GM21526 (cell line): ENCODE data around the gene TTYH3.

Source experiments
- ATAC-seq: cut with Tn5 transposase; IDR thresholded peaks from one replicate; pipeline ENCODE4 v1.9.1; 2021; ENCODE audit warnings: moderate library complexity; ENCODE audit not compliant: unreplicated experiment, low FRiP score

The TTYH3 gene

DNA sequence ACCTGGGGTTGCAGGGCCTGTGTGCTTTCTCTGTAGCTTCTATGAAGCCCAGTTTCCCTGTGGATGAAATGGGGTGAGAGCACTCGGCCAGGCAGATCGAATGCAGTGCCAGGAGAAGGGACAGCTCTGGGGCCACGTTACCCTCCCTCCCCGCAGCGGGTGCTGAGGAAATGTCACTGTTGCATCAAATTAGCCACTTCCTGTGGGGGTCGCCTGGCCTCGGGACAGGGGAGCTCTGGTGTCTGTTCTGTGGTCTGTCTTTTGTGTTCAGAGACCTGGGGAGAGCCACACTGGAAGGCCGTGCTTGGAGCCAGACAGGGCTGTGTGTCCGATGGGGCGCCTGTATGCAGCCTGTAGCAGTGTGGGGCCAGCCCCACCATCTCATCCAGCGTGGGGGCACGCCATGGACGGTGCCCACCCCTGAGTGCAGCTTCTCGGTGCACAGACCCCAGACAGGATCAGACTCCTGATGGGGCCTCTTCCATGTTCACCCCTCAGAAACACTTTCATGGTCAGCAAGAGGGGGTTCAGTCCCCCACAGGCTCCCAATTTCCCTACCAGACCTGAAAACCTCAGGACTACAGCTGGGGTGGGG is 13.6 kb downstream of the TTYH3 start:
- ATAC-seq: no peak

- ATAC-seq: no peak
These were observed 14.5 kb downstream of the TTYH3 start for GRCh38 chr7:2646336-2646679.

DNA sequence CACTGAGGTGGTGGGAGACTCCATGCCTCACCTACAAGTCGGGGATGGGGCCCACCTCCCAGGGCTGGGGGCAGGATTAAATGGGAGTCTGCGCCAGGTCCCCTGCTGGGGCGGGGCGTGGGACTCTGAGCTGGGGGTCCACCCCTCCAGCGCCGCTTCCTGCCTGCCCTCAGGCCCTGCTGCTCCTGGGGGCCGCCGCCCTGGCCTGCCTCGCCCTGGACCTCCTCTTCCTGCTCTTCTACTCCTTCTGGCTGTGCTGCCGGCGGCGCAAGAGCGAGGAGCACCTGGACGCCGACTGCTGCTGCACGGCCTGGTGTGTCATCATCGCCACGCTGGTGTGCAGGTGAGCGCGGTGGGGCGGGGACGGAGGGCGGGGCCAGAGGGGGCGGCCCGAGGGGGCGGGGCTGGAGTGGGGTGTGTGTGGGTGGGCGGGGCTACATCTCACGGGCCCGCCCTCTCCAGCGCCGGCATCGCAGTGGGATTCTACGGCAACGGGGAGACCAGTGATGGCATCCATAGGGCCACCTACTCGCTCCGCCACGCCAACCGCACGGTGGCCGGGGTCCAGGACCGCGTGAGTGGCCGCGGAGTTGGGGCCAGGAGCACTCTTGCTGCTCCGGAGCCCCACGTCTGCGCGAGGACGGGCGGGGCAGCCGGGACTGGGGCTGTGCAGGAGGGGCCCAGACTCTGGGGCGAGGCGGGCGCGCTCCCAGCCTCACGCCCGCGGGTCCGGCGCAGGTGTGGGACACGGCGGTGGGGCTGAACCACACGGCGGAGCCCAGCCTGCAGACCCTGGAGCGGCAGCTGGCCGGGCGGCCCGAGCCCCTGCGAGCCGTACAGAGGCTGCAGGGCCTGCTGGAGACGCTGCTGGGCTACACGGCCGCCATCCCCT is 15.1 kb downstream of the TTYH3 start:
- ATAC-seq: no peak

- no peak for ATAC-seq
These were observed 15.9 kb downstream of the TTYH3 start for GRCh38 chr7:2647594-2648172.

DNA sequence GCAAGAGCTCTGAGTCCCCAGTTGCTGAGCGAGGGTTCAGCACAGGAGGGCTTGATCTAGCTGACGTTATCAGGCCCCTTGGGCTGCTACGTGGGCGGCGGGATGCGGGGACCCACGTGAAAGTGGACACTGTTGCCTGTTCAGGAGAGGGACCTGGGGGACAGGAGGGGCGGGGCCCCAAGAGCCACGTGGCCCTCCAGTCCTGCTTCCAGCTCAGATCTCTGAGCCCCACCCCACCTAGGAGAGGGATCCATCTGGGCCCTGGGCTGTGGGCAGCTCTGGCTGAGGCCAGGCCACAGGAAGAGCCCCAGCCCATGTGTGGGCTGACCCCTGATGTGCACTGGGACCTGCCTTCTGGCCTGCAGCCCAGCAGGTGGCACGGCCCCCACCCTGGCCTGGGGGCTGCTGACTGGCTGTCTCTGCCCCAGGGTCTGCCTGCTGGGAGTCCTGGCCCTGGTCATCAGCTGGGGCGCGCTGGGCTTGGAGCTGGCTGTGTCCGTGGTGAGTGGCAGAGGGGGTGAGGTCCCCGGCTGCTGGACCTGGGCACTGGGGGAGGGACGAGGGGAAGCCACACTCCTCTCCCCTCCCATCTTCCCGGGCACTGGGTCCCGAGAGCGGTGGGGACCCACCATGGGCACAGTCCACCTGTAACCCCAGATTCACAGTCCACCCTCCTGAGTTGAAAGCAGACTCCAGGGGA is 17.5 kb downstream of the TTYH3 start:
- ATAC-seq: no peak

- no peak for ATAC-seq
These were observed 18.2 kb downstream of the TTYH3 start for GRCh38 chr7:2649991-2650390.

DNA sequence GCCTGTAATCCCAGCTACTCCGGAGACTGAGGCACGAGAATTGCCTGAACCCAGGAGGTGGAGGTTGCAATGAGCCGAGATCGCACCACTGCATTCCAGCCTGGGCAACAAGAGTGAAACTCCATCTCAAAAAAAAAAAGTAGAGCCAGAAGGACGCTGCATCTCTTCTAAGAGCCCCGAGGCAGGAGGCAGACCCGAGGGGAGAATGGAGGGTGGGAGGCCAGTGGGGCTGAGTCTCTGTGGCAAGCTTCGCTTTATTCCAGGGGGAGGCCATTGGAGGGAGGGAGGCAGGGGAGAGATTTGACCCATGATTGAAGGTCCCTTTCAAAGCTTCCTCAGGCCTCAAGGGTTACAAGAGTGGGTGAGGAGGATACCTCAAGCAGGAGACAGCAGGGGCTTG is 18.7 kb downstream of the TTYH3 start:
- ATAC-seq: no peak

DNA sequence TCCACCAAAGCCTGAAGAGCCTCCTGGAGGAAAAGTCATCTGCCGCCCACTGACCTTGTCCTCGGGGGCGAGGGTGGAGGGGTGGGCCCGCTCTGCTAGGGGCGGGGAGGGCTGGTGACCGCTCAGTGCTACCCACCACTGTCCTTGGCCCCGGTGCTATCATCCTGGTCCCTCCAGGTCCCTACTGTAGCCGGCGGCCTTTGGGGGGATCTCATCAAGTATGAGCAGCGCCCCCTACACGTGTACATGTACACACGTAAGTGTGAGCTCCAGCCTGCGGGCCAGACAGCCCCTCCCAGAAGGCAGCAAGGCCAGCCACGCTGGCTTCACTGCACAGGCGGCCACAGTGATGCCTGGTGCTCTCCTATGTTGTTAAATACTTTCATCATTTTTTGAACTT is 19.6 kb downstream of the TTYH3 start:
- no peak for ATAC-seq

DNA sequence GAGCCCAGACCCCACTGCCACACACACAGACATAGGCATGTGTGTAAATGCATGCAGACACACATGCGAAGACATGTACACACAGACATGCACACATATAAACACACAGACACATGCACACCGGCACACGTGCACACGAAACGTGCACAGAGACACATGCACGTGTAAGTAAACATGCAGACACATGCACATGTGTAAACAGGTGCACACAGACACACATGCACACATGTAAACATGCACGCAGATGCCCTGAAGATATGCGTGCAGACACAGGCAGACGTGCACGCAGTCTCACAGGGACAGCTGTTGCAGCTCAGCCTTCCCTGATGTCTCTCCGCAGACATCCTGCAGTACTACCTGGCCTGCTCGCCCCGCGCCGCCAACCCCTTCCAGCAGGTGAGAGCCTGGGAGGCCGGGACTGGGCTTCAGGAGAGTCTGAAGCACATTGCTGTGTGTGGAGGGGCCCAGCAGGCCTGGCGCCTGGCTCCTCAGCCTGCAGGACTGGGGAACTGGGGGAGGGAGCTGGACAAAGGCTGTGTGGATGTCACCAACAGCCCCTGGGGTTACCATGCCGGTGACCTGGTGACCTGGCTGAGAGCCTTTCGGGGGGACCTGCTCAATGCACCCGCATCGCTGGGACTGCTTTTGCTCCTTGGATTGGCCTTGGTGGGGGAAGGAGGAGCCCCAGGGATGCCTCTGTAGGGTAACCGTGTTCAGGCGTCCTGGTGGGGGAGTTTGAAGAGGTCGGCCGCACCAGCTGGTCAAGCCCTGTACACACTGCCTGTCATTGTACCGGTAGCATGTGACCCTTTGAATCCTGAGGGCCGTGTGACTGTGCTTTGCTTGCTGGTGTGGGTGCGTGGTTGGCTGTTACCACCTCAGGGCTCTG is 20.3 kb downstream of the TTYH3 start:
- ATAC-seq: no peak

DNA sequence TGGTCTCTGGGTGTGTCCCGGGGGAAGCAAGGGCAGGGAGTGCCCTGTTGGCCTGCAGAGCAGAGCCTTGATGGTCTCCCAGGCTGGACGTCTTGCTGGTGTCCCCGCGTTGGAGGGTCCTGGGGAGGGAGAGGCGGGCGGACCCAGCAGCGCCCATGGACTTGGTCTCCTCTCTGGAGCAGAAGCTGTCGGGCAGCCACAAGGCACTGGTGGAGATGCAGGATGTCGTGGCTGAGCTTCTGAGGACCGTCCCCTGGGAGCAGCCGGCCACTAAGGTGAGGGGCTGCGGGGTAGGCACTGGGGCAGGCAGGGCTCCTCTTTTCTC is 20.9 kb downstream of the TTYH3 start:
- ATAC-seq: no peak

DNA sequence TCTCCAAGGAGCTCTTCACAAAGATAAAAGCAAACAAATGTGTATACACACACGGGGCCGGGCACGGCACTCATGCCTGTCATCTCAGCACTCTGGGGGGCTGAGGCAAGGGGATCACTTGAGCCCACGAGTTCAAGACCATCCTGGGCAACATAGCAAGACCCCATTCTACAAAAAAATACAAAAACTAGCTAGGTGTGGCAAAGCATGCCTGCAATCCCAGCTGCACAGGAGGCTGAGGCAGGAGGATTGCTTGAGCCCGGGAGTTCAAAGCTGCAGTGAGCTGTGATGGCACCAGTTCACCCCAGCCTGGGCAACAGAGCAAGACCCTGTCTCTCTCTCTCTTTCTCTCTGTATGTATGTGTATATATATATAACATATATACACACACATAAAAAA is 22.3 kb downstream of the TTYH3 start:
- ATAC-seq: no peak

DNA sequence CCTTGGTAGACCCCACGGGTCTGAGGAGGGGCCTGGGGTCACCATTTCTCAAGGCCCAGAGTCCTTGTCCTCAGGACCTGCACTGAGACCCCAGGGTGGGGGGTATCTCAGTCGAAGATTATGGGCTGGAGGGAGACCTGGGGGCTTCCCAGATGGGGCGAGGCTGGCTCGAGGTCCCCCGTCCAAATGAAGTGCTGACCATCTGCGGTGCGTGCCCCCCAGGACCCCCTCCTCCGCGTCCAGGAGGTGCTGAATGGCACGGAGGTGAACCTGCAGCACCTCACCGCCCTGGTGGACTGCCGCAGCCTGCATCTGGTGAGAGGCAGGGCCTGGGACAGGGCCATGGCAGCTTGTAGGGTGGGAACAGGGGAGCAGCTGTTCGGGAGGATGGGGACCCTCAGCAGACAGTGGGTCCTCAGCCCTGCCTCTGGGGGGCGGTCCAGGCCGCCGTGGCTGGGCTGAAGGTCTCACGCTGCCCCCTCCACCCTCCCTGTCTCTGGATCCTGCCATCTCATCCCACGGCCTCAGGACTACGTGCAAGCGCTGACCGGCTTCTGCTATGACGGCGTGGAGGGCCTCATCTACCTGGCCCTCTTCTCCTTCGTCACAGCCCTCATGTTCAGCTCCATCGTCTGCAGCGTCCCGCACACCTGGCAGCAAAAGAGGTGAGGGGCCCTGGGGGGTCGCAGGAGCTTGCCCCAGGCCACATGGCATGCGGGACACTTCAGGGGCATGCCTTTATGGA is 24.3 kb downstream of the TTYH3 start:
- ATAC-seq: no peak

- ATAC-seq: no peak
These were observed 25.4 kb downstream of the TTYH3 start for GRCh38 chr7:2657208-2657607.

GRCh38 chr7:2657920-2658671 is 26.3 kb downstream of the TTYH3 start:
- ATAC-seq: no peak

DNA sequence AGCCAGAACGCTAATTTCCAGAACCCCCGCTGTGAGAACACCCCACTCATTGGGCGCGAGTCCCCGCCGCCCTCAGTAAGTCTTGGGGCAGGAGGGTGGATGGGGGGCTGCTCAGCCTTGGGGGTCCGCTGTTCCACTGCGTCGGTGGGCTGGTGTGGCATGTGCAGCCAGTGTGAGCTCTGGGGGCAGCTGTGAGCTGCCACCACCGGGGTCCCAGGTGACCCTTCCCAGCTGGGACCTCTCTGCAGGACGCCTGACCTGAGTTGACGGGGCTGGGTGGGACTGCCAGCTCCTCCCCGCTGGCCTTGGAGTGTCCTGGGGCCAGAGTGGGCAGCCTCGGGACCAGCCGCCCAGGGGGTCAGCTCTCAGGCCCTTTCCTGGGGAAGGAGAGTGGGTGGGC is 27.2 kb downstream of the TTYH3 start:
- ATAC-seq: no peak

DNA sequence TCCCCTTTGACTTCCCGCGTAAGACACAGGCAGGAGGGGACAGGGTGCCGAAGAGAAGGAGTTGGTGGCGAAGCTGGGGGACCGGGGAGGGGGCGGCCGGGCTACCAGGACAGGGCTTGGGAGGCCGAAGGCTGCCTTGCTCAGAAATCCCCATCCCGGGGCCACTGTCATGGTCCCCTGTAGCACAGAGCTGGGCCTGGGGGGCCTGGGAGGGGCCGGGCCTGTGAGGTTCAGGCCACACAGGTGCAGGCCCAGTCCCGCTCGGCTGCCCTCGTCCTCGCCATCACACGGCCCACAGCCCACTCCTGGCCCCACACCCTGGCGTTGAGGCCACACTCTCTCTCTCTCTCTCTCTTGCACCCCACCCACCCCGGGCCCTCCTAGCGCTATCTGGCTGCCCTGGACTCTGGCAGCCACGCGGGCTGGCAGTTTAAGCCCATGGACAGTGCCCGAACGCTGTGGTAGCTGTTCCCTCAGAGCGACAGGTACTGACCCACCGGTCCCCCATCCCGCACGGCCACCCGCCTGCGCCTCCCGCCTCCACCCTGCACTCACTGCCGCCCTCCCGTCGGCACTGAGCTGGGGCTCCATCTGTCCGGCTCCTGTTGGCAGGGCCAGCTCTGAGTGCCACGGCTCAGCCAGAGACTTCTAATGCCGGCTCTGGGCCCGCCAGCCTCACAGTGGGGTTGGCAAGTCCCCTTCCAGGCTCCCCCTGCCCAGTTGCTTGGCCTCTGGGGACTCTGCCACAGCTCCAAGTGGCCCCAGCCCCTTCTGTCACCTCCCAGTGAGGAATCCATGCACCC is 28.0 kb downstream of the TTYH3 start:
- ATAC-seq: no peak

DNA sequence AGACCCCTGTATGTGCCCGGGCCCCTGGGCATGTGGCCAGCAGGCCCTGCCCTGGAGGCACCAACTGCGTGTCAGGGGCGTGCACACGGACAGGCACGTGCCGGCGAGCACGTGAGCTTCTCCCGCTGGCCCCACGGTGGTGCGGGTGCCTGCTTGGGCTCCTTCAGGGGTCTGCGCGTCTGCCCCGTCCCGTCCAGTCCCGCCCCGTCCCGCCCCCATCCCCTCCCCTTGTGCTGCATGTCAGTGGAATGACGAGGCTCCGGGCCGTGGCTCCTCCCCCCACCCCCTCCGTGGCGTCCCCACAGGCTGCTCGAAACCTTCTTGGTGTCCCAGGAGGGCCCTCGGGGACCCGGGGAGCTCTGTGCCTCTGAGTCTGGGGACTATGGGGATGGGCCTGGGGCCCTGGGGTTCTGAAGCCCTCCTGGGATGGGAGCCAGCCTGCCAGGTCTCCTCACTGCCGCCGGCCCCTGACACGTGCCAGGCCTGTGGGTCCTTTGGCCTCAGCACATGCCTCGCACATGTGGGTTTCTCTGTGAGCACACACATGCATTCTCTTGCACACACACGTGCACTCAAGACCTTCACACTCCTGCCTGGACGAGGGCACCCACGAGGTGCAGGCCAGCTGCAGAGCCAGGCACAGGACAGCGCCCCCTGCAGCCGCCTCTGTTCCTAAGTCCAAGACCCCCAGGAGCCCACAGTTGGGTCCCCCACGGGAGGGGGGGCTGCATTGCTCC is 28.7 kb downstream of the TTYH3 start:
- ATAC-seq: no peak

DNA sequence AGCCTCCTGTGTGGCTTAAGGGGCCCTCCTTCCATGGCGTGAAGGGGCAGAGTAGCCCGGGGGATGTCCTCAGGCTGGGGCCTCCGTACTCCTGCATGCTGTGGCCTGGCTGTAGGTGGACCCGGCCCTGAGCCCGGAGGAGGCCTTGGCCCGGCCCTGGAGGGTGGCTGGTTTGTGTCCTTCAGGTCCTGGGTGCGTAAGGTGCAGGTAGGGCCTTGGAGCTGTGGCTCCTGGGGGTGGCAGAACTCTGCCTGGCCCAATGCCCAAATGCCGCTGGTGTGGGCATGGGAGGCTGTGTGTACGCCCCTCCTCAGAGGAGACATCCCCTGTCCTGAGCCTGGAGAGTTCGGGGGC is 29.3 kb downstream of the TTYH3 start:
- ATAC-seq: no peak
